Ectodermal cell (in vitro differentiated cells): ENCODE measurements around the gene MTOR.

Source experiments
- H3K27ac ChIP-seq: 2 replicates; pipeline ENCODE4 v1.7.0; 2013; ENCODE audit warnings: mild to moderate bottlenecking, low read depth, low read length; ENCODE audit not compliant: insufficient read depth, poor library complexity, severe bottlenecking
- H3K27me3 ChIP-seq: 2 replicates; pipeline ENCODE4 v1.7.0; 2013; ENCODE audit warnings: mild to moderate bottlenecking, low read length; ENCODE audit not compliant: insufficient read depth, control insufficient read depth, poor library complexity, severe bottlenecking
- H3K36me3 ChIP-seq: one replicate; pipeline ENCODE4 v1.7.0; 2013; ENCODE audit warnings: low read length; ENCODE audit not compliant: control insufficient read depth, insufficient read depth
- H3K4me1 ChIP-seq: one replicate; pipeline ENCODE4 v1.7.0; 2013; ENCODE audit warnings: low read length; ENCODE audit not compliant: control insufficient read depth, insufficient read depth
- H3K4me3 ChIP-seq: 2 replicates; pipeline ENCODE4 v1.7.0; 2013; ENCODE audit warnings: low read depth, low read length, control low read depth; ENCODE audit not compliant: insufficient read depth
- H3K9me3 ChIP-seq: 2 replicates; pipeline ENCODE4 v1.7.0; 2013; ENCODE audit warnings: mild to moderate bottlenecking, low read length, moderate library complexity; ENCODE audit not compliant: control insufficient read depth
- WGBS, 2 experiments: methylation state at CpG; one replicate each; pipeline ENCODE4 v1.1.7; 2013; ENCODE audit warnings: missing lambda C conversion rate in 2 of 2; 5-methylcytosine and 5-hydroxymethylcytosine counted together

MTOR gene

GRCh38 chr1:11057477-11057876 is 204.9 kb downstream of the MTOR start:
- Histone ChIP-seq H3K27ac (no peak overlapping the region), H3K4me1 (peaks cover 6% of the 10 kb centered on the region), H3K4me3 (no peak overlapping the region), H3K9me3 (no peaks in the 10 kb centered on the region), H3K27me3 (no peaks in the 10 kb centered on the region), H3K36me3 (peaks cover 5% of the 10 kb centered on the region)
- 89 to 91% methylated on average over 8 of the region's 8 CpGs for WGBS, 2 experiments
